Calu3 (cell line): ENCODE data around the gene TNFAIP2. TPM values are rescaled to one million over a fixed set of nuclear protein-coding genes. Genes with fewer than 3 reads are reported as not detected.

ENCODE experiments used
- BruUV-seq: library from RNA; stranded (reverse); fragments of 400-500 nt; replicated peaks from 2 replicates; lab custom pipeline; 2021; lab: Mats Ljungman, UMichigan
- CTCF ChIA-PET: fragments of 300-600 bp; sonication (Branson Sonifier 250); formaldehyde crosslinking; loops from one replicate; lab custom pipeline; 2022; ENCODE audit warnings: antibody characterized with exemption; lab: Charles Lee
- DNase-seq: peaks from one replicate; pipeline ENCODE4 v3.0.0; 2022
- H3K27ac Mint-ChIP-seq: one replicate; pipeline ENCODE4 v1.8.0; 2022; ENCODE audit warnings: mixed read lengths; ENCODE audit not compliant: unreplicated experiment
- H3K27me3 Mint-ChIP-seq: one replicate; pipeline ENCODE4 v1.8.0; 2022; ENCODE audit warnings: mixed read lengths; ENCODE audit not compliant: unreplicated experiment
- H3K36me3 Mint-ChIP-seq: one replicate; pipeline ENCODE4 v1.8.0; 2022; ENCODE audit warnings: mild to moderate bottlenecking, moderate library complexity, mixed read lengths; ENCODE audit not compliant: insufficient read depth, unreplicated experiment
- H3K4me1 Mint-ChIP-seq: one replicate; pipeline ENCODE4 v1.8.0; 2022; ENCODE audit warnings: mild to moderate bottlenecking, low read depth, mixed read lengths; ENCODE audit not compliant: unreplicated experiment
- H3K4me3 Mint-ChIP-seq: one replicate; pipeline ENCODE4 v1.8.0; 2022; ENCODE audit warnings: mild to moderate bottlenecking, low read depth, moderate library complexity, mixed read lengths; ENCODE audit not compliant: unreplicated experiment
- H3K9me3 Mint-ChIP-seq: one replicate; pipeline ENCODE4 v1.8.0; 2022; ENCODE audit warnings: low read depth, mixed read lengths; ENCODE audit not compliant: unreplicated experiment
- CTCF ChIP-seq: fragments of 200-600 bp; IDR thresholded peaks from one replicate; pipeline ENCODE4 v1.8.0; 2022; ENCODE audit warnings: antibody characterized with exemption; ENCODE audit not compliant: unreplicated experiment
- intact Hi-C: fragments of 100-400 bp; cut with micrococcal nuclease; formaldehyde crosslinking; loops from one replicate; pipeline ENCODE4 v1.10.0; 2022; ENCODE audit not compliant: unreplicated experiment
- total RNA-seq: library from RNA; stranded (reverse); gene quantifications from 2 replicates; pipeline ENCODE4 v1.2.3, GENCODE V29; 2022

Gene TNFAIP2
- total RNA-seq, 1 experiment from 2014 or later, result 195 TPM

- DNase-seq, result peak; percentile 39
- Mint-ChIP-seq H3K36me3 (no peaks in the 10 kb centered on the region), H3K4me3 (no peak overlapping the region), H3K9me3 (no peaks in the 10 kb centered on the region), H3K27ac (no peak overlapping the region), H3K4me1 (no peaks in the 10 kb centered on the region), H3K27me3 (peaks cover 14% of the 10 kb centered on the region)
- intact Hi-C loops, result no loop called here
- BruUV-seq, result no TSS peak
- no peak for TF ChIP-seq CTCF
- CTCF ChIA-PET, result interaction anchor here (0.7 kb wide), 1 partner anchor 18 kb away, joined by 3 read pairs; no protein-coding TSS in a partner anchor
Observed at GRCh38 chr14:103085106-103086091, 37.9 kb upstream of the TNFAIP2 start.

- peaks cover 14% of the 10 kb centered on the region for H3K27me3 Mint-ChIP-seq
- CTCF ChIA-PET, result interaction anchor here (1.0 kb wide), 1 partner anchor 17 kb away, joined by 8 read pairs; no protein-coding TSS in a partner anchor
- peaks cover 5% of the 10 kb centered on the region for H3K36me3 Mint-ChIP-seq
- intact Hi-C loops, result no loop called here
- BruUV-seq, result no TSS peak
- no peak overlapping the region for H3K27ac Mint-ChIP-seq
- no peaks in the 10 kb centered on the region for H3K9me3 Mint-ChIP-seq
- H3K4me1 Mint-ChIP-seq, result no peaks in the 10 kb centered on the region
- no peak for TF ChIP-seq CTCF
- no peak for DNase-seq
- no peak overlapping the region for H3K4me3 Mint-ChIP-seq
Observed at GRCh38 chr14:103086771-103087342, 36.4 kb upstream of the TNFAIP2 start.

GRCh38 chr14:103087343-103087835 lies 35.9 kb upstream of the TNFAIP2 start:
- H3K27me3 Mint-ChIP-seq, result peaks cover 14% of the 10 kb centered on the region
- no peak for TF ChIP-seq CTCF
- H3K9me3 Mint-ChIP-seq, result no peaks in the 10 kb centered on the region
- no peak overlapping the region for H3K27ac Mint-ChIP-seq
- H3K4me1 Mint-ChIP-seq, result no peaks in the 10 kb centered on the region
- no TSS peak for BruUV-seq
- H3K4me3 Mint-ChIP-seq, result no peak overlapping the region
- intact Hi-C loops, result no loop called here
- H3K36me3 Mint-ChIP-seq, result peaks cover 5% of the 10 kb centered on the region
- DNase-seq, result no peak
- CTCF ChIA-PET, result interaction anchor here (1.0 kb wide), 1 partner anchor 17 kb away, joined by 8 read pairs; no protein-coding TSS in a partner anchor

GRCh38 chr14:103088921-103089320 lies 34.3 kb upstream of the TNFAIP2 start:
- intact Hi-C loops, result no loop called here
- no peak for DNase-seq
- H3K9me3 Mint-ChIP-seq, result no peaks in the 10 kb centered on the region
- no peak for TF ChIP-seq CTCF
- no peaks in the 10 kb centered on the region for H3K4me1 Mint-ChIP-seq
- no peak overlapping the region for H3K4me3 Mint-ChIP-seq
- H3K36me3 Mint-ChIP-seq, result peaks cover 5% of the 10 kb centered on the region
- H3K27ac Mint-ChIP-seq, result no peak overlapping the region
- CTCF ChIA-PET, result no interaction called here
- BruUV-seq, result no TSS peak
- H3K27me3 Mint-ChIP-seq, result peaks cover 13% of the 10 kb centered on the region
